Mucosa of stomach (tissue), 1 donor: ENCODE results near the gene ETFA.

Experiments
- H3K27me3 ChIP-seq: one replicate; pipeline ENCODE4 v1.7.0; 2013; ENCODE audit warnings: mild to moderate bottlenecking, low read length; ENCODE audit not compliant: control insufficient read depth, insufficient read depth
- H3K36me3 ChIP-seq: one replicate; pipeline ENCODE4 v1.7.0; 2013; ENCODE audit warnings: low read length; ENCODE audit not compliant: control insufficient read depth, insufficient read depth
- H3K4me1 ChIP-seq: one replicate; pipeline ENCODE4 v1.7.0; 2013; ENCODE audit warnings: mild to moderate bottlenecking, low read length; ENCODE audit not compliant: control insufficient read depth, insufficient read depth
- H3K4me3 ChIP-seq: one replicate; pipeline ENCODE4 v1.7.0; 2013; ENCODE audit warnings: low read length
- H3K9ac ChIP-seq: one replicate; pipeline ENCODE4 v1.7.0; 2013; ENCODE audit warnings: mild to moderate bottlenecking, low read length, moderate library complexity
- H3K9me3 ChIP-seq: one replicate; pipeline ENCODE4 v1.7.0; 2013; ENCODE audit warnings: mild to moderate bottlenecking, low read length, moderate library complexity; ENCODE audit not compliant: control insufficient read depth
- donor health status: Pancreatic carcinoma.

Gene ETFA

GRCh38 chr15:76191539-76192244 lies 119.6 kb downstream of the ETFA start:
- H3K9ac ChIP-seq = peak overlapping the region; percentile 56
- no peaks in the 10 kb centered on the region for H3K36me3 ChIP-seq
- no peak overlapping the region for H3K4me3 ChIP-seq
- peaks cover 62% of the 10 kb centered on the region for H3K4me1 ChIP-seq
- no peaks in the 10 kb centered on the region for H3K9me3 ChIP-seq
- H3K27me3 ChIP-seq = peaks cover 5% of the 10 kb centered on the region

GRCh38 chr15:76190751-76191538 lies 120.3 kb downstream of the ETFA start:
- no peaks in the 10 kb centered on the region for H3K9me3 ChIP-seq
- peak overlapping the region; percentile 56 for H3K9ac ChIP-seq
- no peaks in the 10 kb centered on the region for H3K36me3 ChIP-seq
- peak overlapping the region; percentile 12 for H3K4me3 ChIP-seq
- H3K4me1 ChIP-seq = peaks cover 61% of the 10 kb centered on the region
- peaks cover 8% of the 10 kb centered on the region for H3K27me3 ChIP-seq

DNA sequence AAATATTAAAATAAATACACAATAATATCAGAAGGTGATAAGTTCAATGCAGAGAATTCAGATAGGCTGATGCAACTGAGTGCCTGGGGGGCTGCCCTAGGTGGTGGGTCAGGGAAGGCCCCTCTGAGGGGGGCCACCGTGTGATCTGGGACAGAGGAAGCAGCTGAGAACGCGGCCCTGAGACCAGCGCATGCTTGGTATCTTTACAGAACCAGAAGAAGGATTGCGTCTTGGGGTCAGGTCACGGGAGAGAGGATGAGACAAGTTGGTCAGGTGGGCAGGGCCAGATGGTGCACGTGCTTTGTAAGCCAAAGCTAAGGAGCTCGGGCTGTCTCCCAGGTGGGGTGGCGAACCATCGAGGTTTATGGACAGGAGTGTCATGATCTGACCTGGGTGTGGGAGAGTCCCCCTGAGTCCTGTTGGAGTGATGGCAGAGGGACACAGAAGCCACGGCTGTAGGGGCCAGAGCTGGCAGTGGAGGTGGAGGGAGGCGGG lies 121.2 kb downstream of the ETFA start:
- Histone ChIP-seq H3K9ac (peak overlapping the region; percentile 56), H3K36me3 (no peaks in the 10 kb centered on the region), H3K27me3 (peaks cover 10% of the 10 kb centered on the region), H3K4me1 (peaks cover 60% of the 10 kb centered on the region), H3K9me3 (no peaks in the 10 kb centered on the region), H3K4me3 (no peak overlapping the region)

- Histone ChIP-seq H3K9me3 (no peaks in the 10 kb centered on the region), H3K4me3 (no peak overlapping the region), H3K4me1 (peaks cover 50% of the 10 kb centered on the region), H3K9ac (no peak overlapping the region), H3K27me3 (peaks cover 10% of the 10 kb centered on the region), H3K36me3 (no peaks in the 10 kb centered on the region)
Observed at GRCh38 chr15:76189106-76189505, 122.2 kb downstream of the ETFA start.

DNA sequence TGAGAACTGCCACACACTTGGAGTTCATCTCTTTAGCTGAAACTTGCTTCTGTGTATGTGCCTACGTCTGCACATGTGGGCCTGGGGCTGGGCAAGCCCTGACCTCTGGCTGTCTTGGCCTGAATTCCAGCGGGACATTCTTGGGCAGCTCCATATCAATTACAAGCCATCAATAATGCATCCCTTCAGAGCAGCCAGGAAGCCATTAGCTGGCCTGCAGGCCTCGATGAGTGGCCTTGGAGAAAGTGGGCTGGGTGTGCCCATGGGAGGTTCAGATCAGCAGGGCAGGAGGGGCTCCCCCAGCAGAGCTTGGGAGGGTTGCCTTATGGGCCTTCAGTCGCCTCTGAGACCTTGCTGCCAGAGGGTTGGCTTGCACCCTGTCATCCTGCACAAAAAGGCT lies 124.1 kb downstream of the ETFA start:
- H3K9ac ChIP-seq = no peak overlapping the region
- no peak overlapping the region for H3K4me3 ChIP-seq
- H3K27me3 ChIP-seq = peaks cover 15% of the 10 kb centered on the region
- no peaks in the 10 kb centered on the region for H3K36me3 ChIP-seq
- no peaks in the 10 kb centered on the region for H3K9me3 ChIP-seq
- peaks cover 34% of the 10 kb centered on the region for H3K4me1 ChIP-seq

- Histone ChIP-seq H3K36me3 (no peaks in the 10 kb centered on the region), H3K9ac (no peak overlapping the region), H3K27me3 (peaks cover 15% of the 10 kb centered on the region), H3K4me1 (peaks cover 21% of the 10 kb centered on the region), H3K4me3 (no peak overlapping the region), H3K9me3 (no peaks in the 10 kb centered on the region)
Observed at GRCh38 chr15:76185716-76186115, 125.6 kb downstream of the ETFA start.

DNA sequence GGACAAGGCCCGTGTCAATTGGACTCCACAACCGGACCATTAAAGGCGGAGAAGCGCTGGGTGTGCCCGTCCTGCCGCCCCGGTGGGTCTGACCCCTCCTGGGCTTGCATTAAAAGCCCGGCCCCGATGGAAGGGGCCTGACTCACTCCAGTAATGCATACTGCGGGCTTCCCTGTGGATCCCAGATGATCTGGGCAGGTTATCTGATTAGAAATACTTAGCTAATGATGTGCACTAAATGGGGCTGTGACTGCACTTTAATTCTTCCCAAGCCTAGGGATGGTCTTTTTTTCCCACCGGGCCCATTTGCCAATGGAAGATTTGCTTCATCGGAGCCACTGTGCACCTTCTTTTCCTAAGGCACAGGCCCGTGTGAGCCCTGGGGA lies 126.6 kb downstream of the ETFA start:
- Histone ChIP-seq H3K4me1 (peaks cover 13% of the 10 kb centered on the region), H3K9me3 (no peaks in the 10 kb centered on the region), H3K27me3 (peaks cover 15% of the 10 kb centered on the region), H3K4me3 (no peak overlapping the region), H3K9ac (no peak overlapping the region), H3K36me3 (no peaks in the 10 kb centered on the region)

DNA sequence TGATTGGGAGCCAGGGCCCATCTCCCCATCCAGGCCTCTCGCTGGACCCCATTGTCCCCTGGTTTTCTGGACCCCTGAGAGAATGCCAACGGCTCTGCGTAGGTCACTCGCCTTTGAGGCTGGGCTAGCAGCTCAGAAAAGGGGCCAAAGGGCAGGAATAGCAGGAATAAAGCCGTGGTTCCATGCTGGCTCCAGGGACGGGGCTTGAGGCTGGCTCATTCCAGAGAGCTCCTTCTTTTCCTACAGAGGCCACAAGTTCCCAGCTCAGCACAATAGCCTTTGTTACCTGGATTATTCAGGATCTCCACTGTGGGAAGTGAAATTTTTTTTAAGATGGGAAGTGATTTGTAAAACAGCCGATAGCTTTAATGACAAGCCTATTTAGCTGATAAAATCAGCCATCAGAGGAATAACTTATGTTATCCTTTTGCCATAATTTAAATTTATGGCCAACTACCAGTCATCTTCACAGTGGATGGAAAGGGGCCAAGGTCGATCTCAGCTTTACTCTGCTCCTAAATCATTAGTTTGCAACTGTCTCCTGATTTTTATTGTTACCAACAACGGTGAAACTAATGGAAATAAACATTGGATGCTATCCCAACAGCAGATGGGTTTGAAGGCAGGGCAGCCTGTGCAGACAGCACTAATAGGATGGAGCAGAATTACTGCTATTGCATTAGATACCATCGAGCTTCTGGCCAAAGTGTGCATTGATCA lies 127.2 kb downstream of the ETFA start:
- no peak overlapping the region for H3K4me3 ChIP-seq
- H3K36me3 ChIP-seq = no peaks in the 10 kb centered on the region
- H3K4me1 ChIP-seq = peaks cover 13% of the 10 kb centered on the region
- no peaks in the 10 kb centered on the region for H3K9me3 ChIP-seq
- H3K27me3 ChIP-seq = peaks cover 15% of the 10 kb centered on the region
- H3K9ac ChIP-seq = no peak overlapping the region

DNA sequence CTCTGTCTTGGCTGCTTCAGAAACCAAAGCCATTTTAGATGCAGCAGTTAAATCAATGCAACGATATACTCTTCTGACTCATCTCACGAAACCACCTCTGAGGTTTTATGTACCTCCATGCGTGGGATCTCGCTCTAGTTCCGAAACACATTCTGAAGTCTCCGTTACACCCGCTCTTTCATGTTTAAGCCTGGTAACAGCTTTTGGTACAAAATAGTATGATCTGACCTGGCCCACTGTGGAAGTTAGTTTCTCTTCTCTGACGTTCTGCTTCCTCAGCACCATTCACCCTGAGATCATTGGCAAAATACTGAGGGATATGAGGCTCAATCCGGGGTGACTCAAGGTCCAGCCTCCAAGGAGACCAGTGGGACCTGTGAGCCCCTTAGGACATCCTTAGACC lies 129.6 kb downstream of the ETFA start:
- peaks cover 21% of the 10 kb centered on the region for H3K4me1 ChIP-seq
- no peaks in the 10 kb centered on the region for H3K9me3 ChIP-seq
- H3K36me3 ChIP-seq = no peaks in the 10 kb centered on the region
- no peak overlapping the region for H3K9ac ChIP-seq
- peaks cover 31% of the 10 kb centered on the region for H3K27me3 ChIP-seq
- no peak overlapping the region for H3K4me3 ChIP-seq

DNA sequence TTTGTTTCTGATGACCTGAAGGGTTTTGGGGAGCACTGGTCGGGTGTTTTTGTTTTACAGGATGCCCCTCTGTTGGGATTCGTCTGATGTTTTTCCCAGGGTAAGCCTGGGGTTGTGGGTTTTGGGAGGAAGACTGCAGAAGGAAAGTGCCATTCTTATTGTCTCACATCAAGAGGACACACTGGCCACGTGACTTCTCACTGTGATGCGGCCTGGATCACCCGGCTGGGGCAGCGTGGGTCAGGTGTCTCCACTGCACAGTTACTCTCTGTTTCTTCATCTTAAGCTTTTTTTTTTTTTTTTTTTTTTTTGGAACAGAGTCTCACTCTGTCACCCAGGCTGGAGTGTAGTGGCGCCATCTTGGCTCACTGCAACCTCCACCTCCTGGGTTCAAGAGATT lies 130.9 kb downstream of the ETFA start:
- Histone ChIP-seq H3K4me1 (peaks cover 8% of the 10 kb centered on the region), H3K27me3 (peaks cover 29% of the 10 kb centered on the region)

GRCh38 chr15:76179023-76179422 lies 132.2 kb downstream of the ETFA start:
- H3K9me3 ChIP-seq = no peaks in the 10 kb centered on the region
- peaks cover 29% of the 10 kb centered on the region for H3K27me3 ChIP-seq
- H3K36me3 ChIP-seq = no peaks in the 10 kb centered on the region
- no peak overlapping the region for H3K9ac ChIP-seq
- H3K4me1 ChIP-seq = peaks cover 8% of the 10 kb centered on the region
- H3K4me3 ChIP-seq = no peak overlapping the region

More for the DNA sequence above, 130.9 kb downstream of the ETFA start:
- Histone ChIP-seq H3K36me3 (no peaks in the 10 kb centered on the region), H3K4me3 (no peak overlapping the region), H3K9me3 (no peaks in the 10 kb centered on the region), H3K9ac (no peak overlapping the region)
